HG02642 (cell line): ENCODE measurements around the gene BARX2.

Source experiments
- ATAC-seq: cut with Tn5 transposase; IDR thresholded peaks from one replicate; pipeline ENCODE4 v1.9.1; 2021; ENCODE audit warnings: mild to moderate bottlenecking; ENCODE audit not compliant: unreplicated experiment, poor library complexity

Gene BARX2

DNA sequence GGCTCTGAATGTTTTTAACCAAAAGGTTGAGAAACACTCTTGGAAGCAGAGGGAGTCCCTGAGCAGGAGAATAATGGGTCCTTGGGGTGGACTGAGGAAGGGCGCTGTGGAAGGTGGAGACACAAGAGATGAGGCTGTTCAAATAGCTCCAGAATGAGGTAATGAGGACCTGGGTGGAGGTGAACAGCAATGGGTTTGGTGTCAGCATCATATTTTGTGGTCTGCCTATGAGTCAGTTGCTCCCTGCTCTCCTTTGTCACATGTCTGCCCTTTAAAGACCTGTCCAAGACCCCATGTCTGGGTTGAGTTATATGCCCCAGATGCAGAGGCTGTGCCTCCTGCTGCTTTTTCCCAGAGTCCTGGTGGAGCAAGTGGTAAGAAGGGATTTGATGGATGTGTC is 113.6 kb downstream of the BARX2 start:
- no peak for ATAC-seq

DNA sequence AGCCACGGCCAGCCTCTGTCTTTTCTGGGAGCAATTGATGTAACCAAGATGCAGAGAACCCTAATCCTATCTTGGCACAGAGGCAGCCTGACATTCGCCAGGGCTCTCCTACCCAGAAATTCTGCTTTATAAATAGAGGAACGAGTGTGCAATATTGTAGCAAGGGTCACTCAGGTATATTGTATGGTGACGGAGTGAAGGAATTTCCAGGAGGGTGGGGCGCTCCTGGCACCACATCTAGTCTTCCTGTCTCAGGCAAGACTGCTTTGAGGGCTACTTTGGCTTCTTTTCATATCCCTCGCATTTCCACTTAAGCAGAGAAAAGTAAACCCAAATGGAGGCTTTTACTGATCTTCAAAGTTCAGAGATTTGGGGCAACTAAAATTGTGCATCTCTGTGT is 114.4 kb downstream of the BARX2 start:
- no peak for ATAC-seq

DNA sequence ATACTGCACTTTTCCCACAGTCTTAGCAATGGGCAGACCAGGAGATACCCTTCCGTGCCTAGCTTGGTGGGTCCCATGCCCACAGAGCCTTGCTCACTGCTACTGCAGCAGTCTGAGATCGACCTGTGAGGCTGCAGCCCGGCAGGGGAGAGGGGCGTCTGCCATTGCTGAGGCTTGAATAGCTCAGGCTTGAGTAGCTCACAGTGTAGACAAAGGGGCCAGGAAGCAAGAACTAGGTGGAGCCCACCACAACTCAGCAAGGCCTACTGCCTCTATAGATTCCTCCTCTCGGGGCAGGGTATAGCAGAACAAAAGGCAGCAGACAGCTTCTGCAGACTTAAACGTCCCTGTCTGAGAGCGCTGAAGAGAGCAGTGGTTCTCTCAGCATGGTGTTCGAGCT is 118.1 kb downstream of the BARX2 start:
- no peak for ATAC-seq
